ENCODE data around the gene PDGFD. TPM values are rescaled to one million over a fixed set of nuclear protein-coding genes. Genes with fewer than 3 reads are reported as not detected.

Gene PDGFD
- total RNA-seq, 1 donor from 2014 or later: not detected

GRCh38 chr11:103875855-103876510 is 288.0 kb downstream of the PDGFD start:
- no peaks in the 10 kb centered on the region for H3K9me3 Mint-ChIP-seq
- H3K36me3 Mint-ChIP-seq (ENCODE audit: low read depth): no peaks in the 10 kb centered on the region
- no peaks in the 10 kb centered on the region for H3K4me1 Mint-ChIP-seq (ENCODE audit: low read depth)
- DNase-seq (ENCODE audit: low spot score): no peak
- H3K27ac Mint-ChIP-seq: no peak overlapping the region
- intact Hi-C loops (cut with micrococcal nuclease): no loop called here
- H3K27me3 Mint-ChIP-seq (ENCODE audit: low read depth): no peaks in the 10 kb centered on the region
- no peak overlapping the region for H3K4me3 Mint-ChIP-seq (ENCODE audit: low read depth)

- Mint-ChIP-seq H3K27ac (no peak overlapping the region), H3K9me3 (no peaks in the 10 kb centered on the region), H3K4me1 (ENCODE audit: low read depth) (no peaks in the 10 kb centered on the region), H3K27me3 (ENCODE audit: low read depth) (no peaks in the 10 kb centered on the region), H3K4me3 (ENCODE audit: low read depth) (no peak overlapping the region), H3K36me3 (ENCODE audit: low read depth) (no peaks in the 10 kb centered on the region)
- intact Hi-C loops (cut with micrococcal nuclease): no loop called here
- no peak for DNase-seq (ENCODE audit: low spot score)
Observed at GRCh38 chr11:103872748-103873147, 291.2 kb downstream of the PDGFD start.

GRCh38 chr11:103871923-103872551 is 291.9 kb downstream of the PDGFD start:
- H3K27ac Mint-ChIP-seq: no peak overlapping the region
- intact Hi-C loops (cut with micrococcal nuclease): no loop called here
- no peak overlapping the region for H3K4me3 Mint-ChIP-seq (ENCODE audit: low read depth)
- H3K27me3 Mint-ChIP-seq (ENCODE audit: low read depth): no peaks in the 10 kb centered on the region
- no peaks in the 10 kb centered on the region for H3K9me3 Mint-ChIP-seq
- no peaks in the 10 kb centered on the region for H3K36me3 Mint-ChIP-seq (ENCODE audit: low read depth)
- H3K4me1 Mint-ChIP-seq (ENCODE audit: low read depth): no peaks in the 10 kb centered on the region
- DNase-seq (ENCODE audit: low spot score): no peak

GRCh38 chr11:103870821-103871309 is 293.1 kb downstream of the PDGFD start:
- Mint-ChIP-seq H3K9me3 (no peaks in the 10 kb centered on the region), H3K27me3 (ENCODE audit: low read depth) (no peaks in the 10 kb centered on the region)
- intact Hi-C loops (cut with micrococcal nuclease): no loop called here

GRCh38 chr11:103867481-103867880 is 296.5 kb downstream of the PDGFD start:
- Mint-ChIP-seq H3K27me3 (ENCODE audit: low read depth) (no peaks in the 10 kb centered on the region), H3K36me3 (ENCODE audit: low read depth) (no peaks in the 10 kb centered on the region), H3K27ac (no peak overlapping the region), H3K9me3 (no peaks in the 10 kb centered on the region), H3K4me3 (ENCODE audit: low read depth) (no peak overlapping the region), H3K4me1 (ENCODE audit: low read depth) (no peaks in the 10 kb centered on the region)
- intact Hi-C loops (cut with micrococcal nuclease): no loop called here
- no peak for DNase-seq (ENCODE audit: low spot score)

More at GRCh38 chr11:103870821-103871309, 293.1 kb downstream of the PDGFD start:
- DNase-seq (ENCODE audit: low spot score): no peak
- H3K27ac Mint-ChIP-seq: no peak overlapping the region
- no peaks in the 10 kb centered on the region for H3K36me3 Mint-ChIP-seq (ENCODE audit: low read depth)
- no peaks in the 10 kb centered on the region for H3K4me1 Mint-ChIP-seq (ENCODE audit: low read depth)
- no peak overlapping the region for H3K4me3 Mint-ChIP-seq (ENCODE audit: low read depth)

GRCh38 chr11:103863497-103863896 is 300.4 kb downstream of the PDGFD start:
- H3K9me3 Mint-ChIP-seq: no peaks in the 10 kb centered on the region
- H3K36me3 Mint-ChIP-seq (ENCODE audit: low read depth): no peaks in the 10 kb centered on the region
- H3K27me3 Mint-ChIP-seq (ENCODE audit: low read depth): no peaks in the 10 kb centered on the region
- no peak for DNase-seq (ENCODE audit: low spot score)
- intact Hi-C loops (cut with micrococcal nuclease): no loop called here
- H3K4me1 Mint-ChIP-seq (ENCODE audit: low read depth): no peaks in the 10 kb centered on the region
- no peak overlapping the region for H3K27ac Mint-ChIP-seq
- H3K4me3 Mint-ChIP-seq (ENCODE audit: low read depth): no peak overlapping the region

GRCh38 chr11:103862802-103863174 is 301.2 kb downstream of the PDGFD start:
- Mint-ChIP-seq H3K36me3 (ENCODE audit: low read depth) (no peaks in the 10 kb centered on the region), H3K4me3 (ENCODE audit: low read depth) (no peak overlapping the region), H3K4me1 (ENCODE audit: low read depth) (no peaks in the 10 kb centered on the region), H3K27me3 (ENCODE audit: low read depth) (no peaks in the 10 kb centered on the region), H3K27ac (no peak overlapping the region), H3K9me3 (no peaks in the 10 kb centered on the region)
- DNase-seq (ENCODE audit: low spot score): no peak
- intact Hi-C loops (cut with micrococcal nuclease): no loop called here

- no peak for DNase-seq (ENCODE audit: low spot score)
- Mint-ChIP-seq H3K9me3 (no peaks in the 10 kb centered on the region), H3K27ac (no peak overlapping the region), H3K27me3 (ENCODE audit: low read depth) (no peaks in the 10 kb centered on the region), H3K4me1 (ENCODE audit: low read depth) (no peaks in the 10 kb centered on the region), H3K36me3 (ENCODE audit: low read depth) (no peaks in the 10 kb centered on the region), H3K4me3 (ENCODE audit: low read depth) (no peak overlapping the region)
- intact Hi-C loops (cut with micrococcal nuclease): no loop called here
Observed at GRCh38 chr11:103862094-103862801, 301.7 kb downstream of the PDGFD start.

Other genes with a start within 250 kb of the PDGFD start
- gene DDI1, start 127.5 kb downstream of the PDGFD start, total RNA-seq: not detected in 2 replicates